Gastrocnemius medialis (tissue), 4 donors: ENCODE results near the gene BCR.

Source experiments
- POLR2A ChIP-seq, 2 donors: fragments of 450-650 bp; IDR thresholded peaks; one replicate each; pipeline ENCODE4 v1.6.1; 2017; ENCODE audit warnings: antibody characterized with exemption in 2 of 2, mild to moderate bottlenecking in 2 of 2, moderate library complexity in 2 of 2
- TF ChIP-seq, protein P1 (sequence below), 5 experiments: fragments of 450-650 bp in 3 of 5; fragments of 200-600 bp in 2 of 5; sonication (generic) in 2 of 5; IDR thresholded peaks in 4 of 5; conservative IDR thresholded peaks in 1 of 5; 1 replicate in 4 of 5; 2 replicates in 1 of 5; pipeline ENCODE4 v1.5.1; 2016 to 2019; ENCODE audit warnings: antibody characterized with exemption in 5 of 5, mild to moderate bottlenecking in 3 of 5, moderate library complexity in 3 of 5

DNA sequence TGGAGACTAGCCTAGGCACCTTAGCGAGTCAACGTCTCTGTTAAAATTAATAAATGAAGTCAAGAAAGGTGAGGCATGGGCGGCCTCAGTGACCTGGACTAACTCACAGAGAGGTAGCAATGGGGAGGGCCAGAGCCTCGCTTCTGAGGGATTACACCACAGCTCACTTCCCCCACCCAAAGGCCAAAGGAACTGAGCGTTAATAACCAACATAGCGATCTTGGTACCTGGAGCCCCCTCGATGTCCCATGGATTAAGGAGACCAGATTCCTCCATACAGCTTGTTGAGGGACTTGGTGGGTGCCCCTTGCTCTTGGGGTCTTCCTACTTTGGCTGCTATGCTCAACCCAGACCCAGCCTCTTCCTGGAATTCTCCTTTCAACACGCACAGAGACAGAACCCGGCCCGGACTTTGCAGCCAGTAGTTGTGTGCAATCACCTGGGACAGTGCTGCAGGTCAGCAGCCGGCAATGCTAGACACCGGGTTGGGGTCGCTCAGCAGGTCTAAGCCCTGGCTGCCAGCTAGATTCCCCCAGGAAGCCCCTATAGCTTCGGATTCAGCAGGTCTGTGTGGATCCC is 70.6 kb downstream of the BCR start:
- TF ChIP-seq, protein P1, sequence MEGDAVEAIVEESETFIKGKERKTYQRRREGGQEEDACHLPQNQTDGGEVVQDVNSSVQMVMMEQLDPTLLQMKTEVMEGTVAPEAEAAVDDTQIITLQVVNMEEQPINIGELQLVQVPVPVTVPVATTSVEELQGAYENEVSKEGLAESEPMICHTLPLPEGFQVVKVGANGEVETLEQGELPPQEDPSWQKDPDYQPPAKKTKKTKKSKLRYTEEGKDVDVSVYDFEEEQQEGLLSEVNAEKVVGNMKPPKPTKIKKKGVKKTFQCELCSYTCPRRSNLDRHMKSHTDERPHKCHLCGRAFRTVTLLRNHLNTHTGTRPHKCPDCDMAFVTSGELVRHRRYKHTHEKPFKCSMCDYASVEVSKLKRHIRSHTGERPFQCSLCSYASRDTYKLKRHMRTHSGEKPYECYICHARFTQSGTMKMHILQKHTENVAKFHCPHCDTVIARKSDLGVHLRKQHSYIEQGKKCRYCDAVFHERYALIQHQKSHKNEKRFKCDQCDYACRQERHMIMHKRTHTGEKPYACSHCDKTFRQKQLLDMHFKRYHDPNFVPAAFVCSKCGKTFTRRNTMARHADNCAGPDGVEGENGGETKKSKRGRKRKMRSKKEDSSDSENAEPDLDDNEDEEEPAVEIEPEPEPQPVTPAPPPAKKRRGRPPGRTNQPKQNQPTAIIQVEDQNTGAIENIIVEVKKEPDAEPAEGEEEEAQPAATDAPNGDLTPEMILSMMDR (IDR thresholded peaks at IDR 0.05 in 4 of 5, conservative IDR thresholded peaks at IDR 0.05 in 1 of 5) = no peak
- no peak for TF ChIP-seq POLR2A (IDR thresholded peaks at IDR 0.05)
